CD14-positive monocyte (primary cell): ENCODE measurements around the gene SCG5. TPM values are rescaled to one million over a fixed set of nuclear protein-coding genes. Genes with fewer than 3 reads are reported as not detected.

Experiments
- DNase-seq, 3 donors: peaks; one replicate each; pipeline ENCODE4 v3.0.0-alpha.2; 2011 to 2022
- H2AFZ ChIP-seq: 2 replicates; pipeline ENCODE4 v1.6.0; 2012; ENCODE audit warnings: mild to moderate bottlenecking, low read depth, low read length, inconsistent platforms; ENCODE audit not compliant: insufficient read depth, poor library complexity, severe bottlenecking
- H3K27ac ChIP-seq, 2 donors: 1 replicate in 1 of 2; 2 replicates in 1 of 2; pipeline ENCODE4 v1.5.1; 2012 to 2013; ENCODE audit warnings: low read length in 2 of 2, control low read depth in 1 of 2, inconsistent platforms in 1 of 2, low read depth in 1 of 2, mild to moderate bottlenecking in 1 of 2
- H3K27me3 ChIP-seq, 2 donors: one replicate each; pipeline versions ENCODE4 v1.6.0 to v1.6.1; 2011 to 2013; ENCODE audit warnings: low read length in 2 of 2; ENCODE audit not compliant: control insufficient read depth in 2 of 2, insufficient read depth in 2 of 2
- H3K36me3 ChIP-seq, 2 donors: replicated peaks in 1 of 2; 1 replicate in 1 of 2; 2 replicates in 1 of 2; pipeline versions ENCODE4 v1.5.1 to v1.6.1; 2012 to 2013; ENCODE audit warnings: low read length in 2 of 2, control low read depth in 1 of 2, inconsistent platforms in 1 of 2, mild to moderate bottlenecking in 1 of 2; ENCODE audit not compliant: insufficient read depth in 2 of 2, control insufficient read depth in 1 of 2
- H3K4me1 ChIP-seq, 2 donors: 1 replicate in 1 of 2; 2 replicates in 1 of 2; pipeline versions ENCODE4 v1.5.1 to v1.6.1; 2012 to 2013; ENCODE audit warnings: low read length in 2 of 2, control low read depth in 1 of 2, inconsistent platforms in 1 of 2, mild to moderate bottlenecking in 1 of 2, moderate library complexity in 1 of 2; ENCODE audit not compliant: insufficient read depth in 2 of 2, control insufficient read depth in 1 of 2
- H3K4me2 ChIP-seq: replicated peaks from 2 replicates; pipeline ENCODE3; 2012; ENCODE audit warnings: low read length, moderate library complexity, mild to moderate bottlenecking; ENCODE audit not compliant: poor library complexity, severe bottlenecking; ENCODE audit errors: extremely low read depth
- H3K4me3 ChIP-seq, 3 experiments: fragments of 200-600 bp in 1 of 3; sonication (generic) in 1 of 3; replicated peaks in 1 of 3; 1 replicate in 2 of 3; 2 replicates in 1 of 3; pipeline ENCODE4 v1.5.1; 2011 to 2013; ENCODE audit warnings: low read length in 3 of 3, mild to moderate bottlenecking in 3 of 3, control low read depth in 2 of 3, low read depth in 2 of 3, inconsistent platforms in 1 of 3, moderate library complexity in 1 of 3
- H3K79me2 ChIP-seq: 2 replicates; pipeline ENCODE4 v1.6.0; 2012; ENCODE audit warnings: mild to moderate bottlenecking, control low read depth, inconsistent platforms, low read length, moderate library complexity; ENCODE audit not compliant: insufficient read depth
- H3K9ac ChIP-seq: 2 replicates; pipeline ENCODE4 v1.6.0; 2017; ENCODE audit warnings: low read length, mild to moderate bottlenecking; ENCODE audit not compliant: insufficient read depth, poor library complexity, severe bottlenecking
- H3K9me3 ChIP-seq, 2 donors: replicated peaks in 1 of 2; 1 replicate in 1 of 2; 2 replicates in 1 of 2; pipeline versions ENCODE4 v1.5.1 to v1.6.1; 2012 to 2013; ENCODE audit warnings: low read length in 2 of 2, control low read depth in 1 of 2; ENCODE audit not compliant: control insufficient read depth in 1 of 2, insufficient read depth in 1 of 2
- H4K20me1 ChIP-seq: 2 replicates; pipeline ENCODE4 v1.6.0; 2012; ENCODE audit warnings: mild to moderate bottlenecking, low read length, control low read depth, moderate library complexity; ENCODE audit not compliant: insufficient read depth
- H3K27ac Mint-ChIP-seq, 7 donors: one replicate each; pipeline ENCODE4 v1.8.0; 2020; ENCODE audit warnings: mild to moderate bottlenecking in 7 of 7, mixed read lengths in 7 of 7, moderate library complexity in 6 of 7, inconsistent platforms in 2 of 7
- H3K27me3 Mint-ChIP-seq, 3 donors: one replicate each; pipeline ENCODE4 v1.8.0; 2021 to 2022; ENCODE audit warnings: low read depth in 3 of 3, mild to moderate bottlenecking in 3 of 3, mixed read lengths in 3 of 3, moderate library complexity in 3 of 3, inconsistent platforms in 1 of 3
- H3K36me3 Mint-ChIP-seq, 2 donors: one replicate each; pipeline ENCODE4 v1.8.0; 2020; ENCODE audit warnings: mixed read lengths in 2 of 2, inconsistent platforms in 1 of 2, mild to moderate bottlenecking in 1 of 2
- H3K4me1 Mint-ChIP-seq: one replicate; pipeline ENCODE4 v1.8.0; 2020; ENCODE audit warnings: mild to moderate bottlenecking, mixed read lengths
- H3K4me3 Mint-ChIP-seq, 2 donors: one replicate each; pipeline ENCODE4 v1.8.0; 2020; ENCODE audit warnings: mild to moderate bottlenecking in 2 of 2, mixed read lengths in 2 of 2, moderate library complexity in 1 of 2
- H3K9me3 Mint-ChIP-seq, 7 donors: one replicate each; pipeline ENCODE4 v1.8.0; 2020 to 2022; ENCODE audit warnings: mixed read lengths in 7 of 7, mild to moderate bottlenecking in 6 of 7, moderate library complexity in 6 of 7, inconsistent platforms in 2 of 7
- CTCF ChIP-seq: fragments of 200-600 bp; IDR thresholded peaks from one replicate; pipeline ENCODE4 v1.8.0; 2022; ENCODE audit warnings: antibody characterized with exemption, mild to moderate bottlenecking
- WGBS: methylation state at CpG from one replicate; pipeline ENCODE4 v1.1.5; 2013; ENCODE audit warnings: missing lambda C conversion rate; ENCODE audit not compliant: insufficient coverage; 5-methylcytosine and 5-hydroxymethylcytosine counted together
- intact Hi-C, 2 donors: fragments of 100-400 bp; cut with micrococcal nuclease; formaldehyde crosslinking; loops; one replicate each; pipeline versions ENCODE4 v1.15.0 to v1.15.1; 2023
- polyA plus RNA-seq, 3 donors: library from polyadenylated mRNA; depleted of rRNA in 1 of 3; unstranded in 2 of 3; stranded (reverse) in 1 of 3; fragments of 300-500 nt in 2 of 3; fragments of >200 nt in 1 of 3; fragmentation: Illumina TruSeq in 2 of 3; gene quantifications; 1 replicate in 2 of 3; 2 replicates in 1 of 3; pipeline ENCODE4 v1.2.3, GENCODE V29; 2012 to 2021

The SCG5 gene
- polyA plus RNA-seq, 3 donors: not detected

DNA sequence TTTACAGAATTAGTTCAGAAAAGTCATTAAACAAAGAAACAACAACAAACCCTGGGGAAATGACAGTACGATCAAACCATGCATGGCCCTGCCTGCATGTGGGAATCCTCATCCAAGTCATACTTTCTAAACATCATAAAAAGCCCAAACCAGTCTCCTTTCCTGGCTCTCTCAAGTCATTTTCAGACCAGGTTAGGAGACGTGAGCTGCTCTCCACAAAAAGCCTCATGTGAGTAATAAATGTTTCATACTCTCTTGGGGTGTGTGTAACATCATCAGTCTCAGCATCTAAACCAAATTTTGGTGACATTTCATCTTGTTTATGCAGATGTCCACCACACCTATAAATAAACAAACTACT lies 95.2 kb downstream of the SCG5 start:
- H3K9me3 Mint-ChIP-seq: peaks cover 6 to 18% (median 8%) of the 10 kb centered on the region in 7 donors
- 100% methylated on average over 1 of the region's 2 CpGs for WGBS
- Histone ChIP-seq H3K36me3 (no peaks in the 10 kb centered on the region), H3K4me2 (no peak overlapping the region), H3K4me3 (no peak overlapping the region), H2AFZ (no peak overlapping the region), H3K79me2 (no peaks in the 10 kb centered on the region), H3K27ac (no peak overlapping the region), H3K9ac (no peak overlapping the region), H4K20me1 (no peaks in the 10 kb centered on the region), H3K27me3 (peaks cover 3 to 8% of the 10 kb centered on the region in 2 donors), H3K4me1 (no peaks in the 10 kb centered on the region), H3K9me3 (peaks cover 0 to 5% of the 10 kb centered on the region in 2 donors)
- TF ChIP-seq CTCF: no peak
- DNase-seq: no peak
- H3K4me1 Mint-ChIP-seq: no peaks in the 10 kb centered on the region
- H3K27me3 Mint-ChIP-seq: peaks cover 14 to 18% (median 16%) of the 10 kb centered on the region in 3 donors
- intact Hi-C loops: no loop called here
- no peak overlapping the region for H3K4me3 Mint-ChIP-seq
- H3K36me3 Mint-ChIP-seq: no peaks in the 10 kb centered on the region
- no peak overlapping the region for H3K27ac Mint-ChIP-seq

DNA sequence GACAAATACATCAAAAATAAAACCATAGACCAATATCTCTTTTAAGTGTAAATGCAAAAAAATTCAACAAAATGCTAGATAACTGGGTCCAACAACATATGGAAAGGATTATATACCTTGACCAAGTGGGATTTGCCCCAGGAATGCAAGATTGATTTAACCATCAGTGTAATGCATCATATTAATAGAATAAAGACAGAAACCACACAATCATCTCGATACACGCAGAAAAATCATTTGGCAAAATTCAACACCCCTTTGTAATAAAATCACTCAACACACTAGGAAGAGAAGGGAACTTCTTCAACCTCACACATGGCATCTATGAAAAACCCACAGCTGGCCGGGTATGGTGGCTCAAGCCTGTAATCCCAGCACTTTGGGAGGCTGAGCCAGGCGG lies 95.8 kb downstream of the SCG5 start:
- Histone ChIP-seq H3K27me3 (peaks cover 3 to 5% of the 10 kb centered on the region in 2 donors), H3K36me3 (no peaks in the 10 kb centered on the region), H3K79me2 (no peaks in the 10 kb centered on the region), H3K9ac (no peak overlapping the region), H2AFZ (no peak overlapping the region), H3K4me2 (no peak overlapping the region), H3K4me3 (no peak overlapping the region), H4K20me1 (no peaks in the 10 kb centered on the region), H3K27ac (no peak overlapping the region), H3K9me3 (peaks cover 0 to 5% of the 10 kb centered on the region in 2 donors), H3K4me1 (no peaks in the 10 kb centered on the region)
- intact Hi-C loops: no loop called here
- no peak overlapping the region for H3K4me3 Mint-ChIP-seq
- no peaks in the 10 kb centered on the region for H3K4me1 Mint-ChIP-seq
- 100% methylated on average over 3 of the region's 4 CpGs for WGBS
- DNase-seq: no peak
- peaks cover 6 to 18% (median 10%) of the 10 kb centered on the region in 7 donors for H3K9me3 Mint-ChIP-seq
- peaks cover 13 to 18% (median 14%) of the 10 kb centered on the region in 3 donors for H3K27me3 Mint-ChIP-seq
- no peak overlapping the region for H3K27ac Mint-ChIP-seq
- TF ChIP-seq CTCF: no peak
- no peaks in the 10 kb centered on the region for H3K36me3 Mint-ChIP-seq
